ENCODE measurements around the gene KAZN.

Gene KAZN

GRCh38 chr1:14647777-14648176, 49.3 kb downstream of the KAZN start:
- DNase-seq (ENCODE audit: low read depth): no peak

GRCh38 chr1:14648391-14648790, 49.9 kb downstream of the KAZN start:
- no peak for DNase-seq (ENCODE audit: low read depth)

GRCh38 chr1:14648896-14649855, 50.7 kb downstream of the KAZN start:
- no peak for DNase-seq (ENCODE audit: low read depth)

GRCh38 chr1:14649976-14650375, 51.5 kb downstream of the KAZN start:
- no peak for DNase-seq (ENCODE audit: low read depth)

GRCh38 chr1:14650951-14651350, 52.5 kb downstream of the KAZN start:
- DNase-seq (ENCODE audit: low read depth): no peak

- DNase-seq (ENCODE audit: low read depth): no peak
These were observed 54.4 kb downstream of the KAZN start for GRCh38 chr1:14652840-14653239.

GRCh38 chr1:14653461-14653960, 55.0 kb downstream of the KAZN start:
- no peak for DNase-seq (ENCODE audit: low read depth)

- no peak for DNase-seq (ENCODE audit: low read depth)
These were observed 56.1 kb downstream of the KAZN start for GRCh38 chr1:14654554-14654953.

GRCh38 chr1:14655385-14655784, 56.9 kb downstream of the KAZN start:
- DNase-seq (ENCODE audit: low read depth): no peak

- DNase-seq (ENCODE audit: low read depth): no peak
These were observed 58.0 kb downstream of the KAZN start for GRCh38 chr1:14656384-14656937.

GRCh38 chr1:14658642-14659041, 60.2 kb downstream of the KAZN start:
- no peak for DNase-seq (ENCODE audit: low read depth)

GRCh38 chr1:14659913-14660312, 61.4 kb downstream of the KAZN start:
- no peak for DNase-seq (ENCODE audit: low read depth)

- DNase-seq (ENCODE audit: low read depth): no peak
These were observed 62.3 kb downstream of the KAZN start for GRCh38 chr1:14660801-14661200.

GRCh38 chr1:14661222-14661621, 62.7 kb downstream of the KAZN start:
- DNase-seq (ENCODE audit: low read depth): no peak

GRCh38 chr1:14662116-14662515, 63.6 kb downstream of the KAZN start:
- DNase-seq (ENCODE audit: low read depth): no peak

GRCh38 chr1:14663773-14664172, 65.3 kb downstream of the KAZN start:
- no peak for DNase-seq (ENCODE audit: low read depth)

GRCh38 chr1:14666373-14666772, 67.9 kb downstream of the KAZN start:
- no peak for DNase-seq (ENCODE audit: low read depth)

GRCh38 chr1:14666962-14667650, 68.6 kb downstream of the KAZN start:
- no peak for DNase-seq (ENCODE audit: low read depth)

GRCh38 chr1:14667651-14667984, 69.1 kb downstream of the KAZN start:
- no peak for DNase-seq (ENCODE audit: low read depth)

GRCh38 chr1:14668538-14668937, 70.1 kb downstream of the KAZN start:
- no peak for DNase-seq (ENCODE audit: low read depth)

GRCh38 chr1:14672005-14672404, 73.5 kb downstream of the KAZN start:
- DNase-seq (ENCODE audit: low read depth): no peak

- DNase-seq (ENCODE audit: low read depth): no peak
These were observed 75.5 kb downstream of the KAZN start for GRCh38 chr1:14674030-14674429.

- no peak for DNase-seq (ENCODE audit: low read depth)
These were observed 77.9 kb downstream of the KAZN start for GRCh38 chr1:14676400-14676799.

All from stimulated activated CD8-positive, alpha-beta memory T cell treated with anti-CD3 and anti-CD28 coated beads, Interleukin-7, amount 100 ng/mL, for 24 hours (primary cell).